NK-92 (cell line): ENCODE data around the gene TMEFF1.

ENCODE experiments used
- DNase-seq: peaks from one replicate; lab custom pipeline; 2025; ENCODE audit not compliant: unreplicated experiment; lab: John Stamatoyannopoulos, UW

Gene TMEFF1

DNA sequence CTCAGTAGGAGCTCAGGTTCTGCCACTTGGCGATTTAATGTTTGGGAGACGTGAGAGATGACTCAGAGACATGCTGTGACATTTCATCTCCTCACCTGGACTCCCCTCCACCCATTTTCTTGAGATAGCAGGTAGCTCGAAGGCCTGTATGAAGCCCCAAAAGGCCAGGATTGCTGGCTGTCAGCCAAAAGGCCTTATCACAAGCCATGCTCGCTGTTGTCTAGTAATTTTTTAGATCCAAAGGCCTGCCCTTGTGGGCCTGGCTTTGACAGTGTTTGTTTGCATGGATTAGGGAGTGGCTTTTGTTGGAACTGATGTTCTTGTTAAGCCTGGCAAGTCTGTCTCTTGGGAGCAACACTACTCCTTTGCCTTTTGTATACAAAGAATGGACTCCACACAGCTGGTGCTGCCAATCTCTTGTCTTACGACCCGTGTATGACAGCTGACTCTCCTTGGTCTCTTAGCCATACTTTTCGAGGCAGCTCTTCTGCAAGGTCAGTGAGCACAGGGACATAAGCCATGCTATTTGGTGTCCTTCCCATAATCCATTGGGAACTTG lies 127.7 kb downstream of the TMEFF1 start:
- DNase-seq: no peak

DNA sequence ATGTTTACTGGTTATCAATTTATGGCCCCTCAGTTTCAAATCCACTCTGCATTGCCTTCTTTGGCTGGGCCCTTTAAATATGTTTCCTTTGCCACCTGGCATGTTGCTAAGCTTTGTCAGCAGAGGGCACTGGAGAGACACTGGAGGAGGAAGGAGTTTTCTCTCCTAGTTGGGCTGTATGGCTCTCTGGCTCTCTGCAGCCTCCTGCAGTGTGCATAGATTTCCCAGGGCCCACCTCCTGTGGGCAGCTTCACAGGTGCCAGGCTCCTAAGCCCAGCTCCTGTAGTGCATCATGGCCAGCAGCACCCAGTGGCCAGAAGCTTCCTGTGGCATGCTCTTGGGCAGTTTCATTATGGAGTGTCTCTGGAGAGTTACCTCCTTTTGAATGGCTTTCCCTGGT lies 128.3 kb downstream of the TMEFF1 start:
- DNase-seq: no peak

GRCh38 chr9:100602342-100602801 lies 129.4 kb downstream of the TMEFF1 start:
- DNase-seq: no peak

- no peak for DNase-seq
These were observed 132.5 kb downstream of the TMEFF1 start for GRCh38 chr9:100605405-100605804.

DNA sequence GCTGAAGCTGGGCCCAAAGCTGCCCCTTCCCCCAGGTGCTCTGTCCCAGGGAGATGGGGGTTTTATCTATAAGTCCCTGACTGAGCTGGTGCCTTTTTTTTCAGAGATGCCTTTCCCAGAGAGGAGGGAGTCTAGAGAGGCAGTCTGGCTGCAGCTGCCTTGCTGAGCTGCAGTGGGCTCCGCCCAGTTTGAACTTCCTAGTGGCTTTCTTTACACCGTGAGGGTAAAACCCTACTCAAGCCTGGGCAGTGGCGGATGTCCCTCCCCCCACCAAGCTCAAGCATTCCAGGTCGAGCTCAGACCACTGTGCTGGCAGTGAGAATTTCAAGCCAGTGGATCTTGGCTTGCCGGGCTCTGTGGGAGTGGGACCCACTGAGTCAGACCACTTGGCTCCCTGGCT lies 146.2 kb downstream of the TMEFF1 start:
- DNase-seq: no peak

GRCh38 chr9:100619665-100620064 lies 146.7 kb downstream of the TMEFF1 start:
- no peak for DNase-seq

DNA sequence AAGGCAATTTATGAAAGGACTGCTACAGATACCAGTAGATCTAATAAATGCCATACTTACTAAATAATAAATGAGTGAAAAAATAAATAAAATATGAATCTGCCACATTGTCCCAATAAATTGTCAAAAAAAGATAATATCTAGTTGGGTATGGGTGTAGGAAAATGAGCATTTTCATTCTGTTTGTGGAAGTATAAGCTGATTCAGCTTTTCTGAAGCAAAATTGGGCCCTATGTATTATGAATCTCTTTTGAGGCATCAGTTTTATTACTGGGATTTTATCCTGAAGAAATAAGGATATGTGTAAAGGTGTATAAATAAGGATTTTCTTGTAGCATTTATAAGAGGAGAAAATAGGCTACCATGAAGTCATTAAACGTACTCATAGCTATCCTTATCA lies 151.0 kb downstream of the TMEFF1 start:
- DNase-seq: no peak

- DNase-seq: no peak
These were observed 154.0 kb downstream of the TMEFF1 start for GRCh38 chr9:100626949-100627348.
